HG03439 (cell line): ENCODE measurements around the gene FIBIN.
"Not testable (repeated sequence)": the region's sequence is repeated elsewhere in the genome, so short reads cannot be mapped to it uniquely, and the experiment has no call there.

ENCODE experiments used
- ATAC-seq: cut with Tn5 transposase; IDR thresholded peaks from one replicate; pipeline ENCODE4 v1.9.1; 2021; ENCODE audit warnings: mild to moderate bottlenecking, moderate library complexity; ENCODE audit not compliant: unreplicated experiment

Gene FIBIN

DNA sequence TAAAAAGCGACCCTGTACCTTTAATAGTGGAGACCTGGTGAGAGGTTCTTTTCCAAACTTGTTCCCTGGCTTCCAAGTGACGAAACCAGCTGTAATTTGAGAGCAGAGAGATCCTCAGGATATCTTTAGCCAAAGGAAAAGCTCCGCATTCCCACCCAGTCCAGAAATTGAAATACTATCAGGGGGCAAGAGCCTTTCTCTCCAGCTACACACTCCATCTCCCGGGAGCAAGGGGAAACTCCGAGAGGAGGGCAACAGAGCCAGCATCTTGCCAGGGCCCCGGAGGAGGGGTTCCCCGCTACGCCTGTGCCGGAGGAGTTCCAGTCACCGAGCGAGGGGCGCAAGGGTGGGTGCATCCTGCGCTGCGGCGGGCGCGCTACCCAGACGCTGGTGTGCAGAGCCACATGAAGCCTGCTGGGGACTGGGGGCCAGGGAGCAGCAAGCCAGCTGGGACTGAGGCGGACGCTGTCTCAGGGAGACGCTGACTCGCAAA lies at the start of gene FIBIN:
Gene FIBIN, plus strand, starts transcription at position 148 of the 493 bp plus-strand sequence. CDS start 415 bp downstream, outside the sequence.
- ATAC-seq, result no peak

DNA sequence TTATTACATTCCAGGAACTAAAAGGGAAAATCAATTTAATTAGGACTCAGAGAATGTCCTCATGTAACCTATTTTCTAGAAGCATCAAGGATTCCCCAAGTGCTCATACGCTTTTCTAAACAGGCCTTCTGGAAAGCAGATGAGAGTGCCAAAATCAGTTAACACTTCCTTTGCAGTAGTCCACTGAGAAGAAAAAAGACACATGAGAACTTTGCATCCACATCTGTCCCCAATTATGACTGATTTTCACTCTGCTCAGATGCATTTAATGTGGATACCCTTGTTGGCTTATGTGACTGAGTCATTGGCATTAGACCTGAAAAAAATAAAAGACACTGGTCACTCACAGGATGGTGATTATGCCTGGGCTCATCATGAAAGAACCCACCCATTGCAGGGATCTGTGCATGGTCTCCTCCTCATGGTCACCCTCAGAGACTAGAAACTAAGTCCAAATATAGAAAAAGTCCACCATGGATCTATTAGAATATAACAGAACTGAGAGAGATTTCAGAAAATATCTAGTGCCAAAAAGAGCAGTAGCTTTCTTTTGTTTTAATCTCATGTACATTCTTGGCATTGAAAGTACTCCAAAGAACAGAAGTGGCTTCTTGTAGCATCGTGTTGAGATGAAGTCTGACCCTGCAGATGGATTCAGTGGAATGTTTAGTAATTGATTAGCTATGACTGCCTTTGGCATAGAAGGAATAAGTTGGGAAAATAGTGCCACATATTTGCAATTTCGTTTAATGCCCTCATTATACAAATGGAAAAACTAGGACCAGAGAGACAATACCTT lies 48.8 kb upstream of the FIBIN start:
- no peak for ATAC-seq

DNA sequence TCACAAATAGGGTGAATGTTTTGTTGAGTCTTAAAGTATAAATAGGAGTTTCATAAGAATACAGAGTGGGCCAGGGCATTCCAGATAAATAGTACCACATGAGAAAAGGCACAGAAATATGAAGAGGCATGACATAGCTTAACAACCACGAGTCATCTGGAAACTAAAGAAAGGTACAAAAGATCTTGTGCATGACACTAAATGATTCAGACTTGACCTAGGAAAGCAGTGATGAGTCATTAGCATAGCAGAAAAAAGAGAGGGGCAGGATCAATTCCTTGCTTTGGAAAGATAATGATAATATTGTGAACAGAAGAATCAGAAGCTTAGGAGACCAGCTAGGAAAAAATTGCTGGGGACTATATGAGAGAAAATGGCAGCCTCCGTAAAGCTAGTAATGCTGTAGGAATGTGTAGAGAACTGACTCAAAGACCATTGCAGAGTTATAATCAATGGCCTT lies 47.6 kb upstream of the FIBIN start:
- ATAC-seq, result no peak

DNA sequence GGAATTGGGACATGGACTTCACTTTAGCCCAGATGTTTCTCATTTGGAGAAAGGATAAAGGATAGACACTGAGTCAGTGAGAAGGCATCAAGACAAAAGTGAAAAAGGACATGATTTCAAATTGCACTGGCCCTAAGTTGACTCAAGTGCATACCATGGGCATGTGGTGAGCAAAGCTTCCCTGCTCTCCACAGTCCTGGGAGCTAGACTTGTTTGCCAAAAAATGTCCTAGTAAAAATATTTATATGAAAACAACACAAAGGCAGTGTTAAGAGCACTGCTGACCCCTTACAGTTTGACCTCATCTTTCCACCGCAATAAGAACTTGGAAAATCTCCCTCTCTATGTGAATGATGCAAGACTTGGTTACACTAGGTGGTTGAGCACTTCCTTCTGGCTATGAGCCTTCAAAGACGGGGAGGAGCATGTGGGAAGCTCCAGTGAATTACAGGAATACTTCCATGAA lies 46.5 kb upstream of the FIBIN start:
- ATAC-seq, result no peak

DNA sequence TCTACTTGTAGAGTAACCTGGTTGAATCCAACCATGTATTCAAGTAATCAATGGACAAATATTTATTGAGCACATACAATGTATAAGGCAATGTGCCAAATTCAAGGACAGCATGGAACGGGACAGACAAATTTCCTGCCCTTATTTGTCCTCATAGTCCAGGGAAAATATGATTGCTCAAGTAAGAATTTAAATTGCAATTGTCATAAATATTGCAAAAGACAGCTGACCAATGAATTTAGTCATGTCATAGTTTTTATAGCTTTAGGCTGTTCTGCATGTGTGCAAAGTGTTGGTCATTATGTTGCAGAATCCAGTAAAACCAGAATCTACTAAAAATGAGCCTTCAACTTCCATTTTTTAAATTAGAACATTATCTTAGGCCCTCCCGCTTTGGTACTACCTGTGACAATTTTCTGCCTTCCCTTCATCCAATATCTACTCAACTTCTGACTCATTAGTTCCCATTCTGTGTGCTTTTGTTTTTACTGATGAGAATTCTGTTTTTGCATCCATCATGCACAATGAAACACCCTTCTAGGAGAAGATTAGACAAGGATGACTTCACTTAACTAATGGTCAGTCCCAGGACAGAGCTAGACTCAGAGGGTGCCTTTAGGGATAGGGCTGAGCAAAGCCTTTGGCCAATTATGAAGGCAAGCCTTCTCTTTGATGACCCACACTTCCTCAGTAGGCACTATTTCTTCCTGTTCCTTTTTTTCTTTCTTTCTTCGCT lies 45.8 kb upstream of the FIBIN start:
- ATAC-seq, result no peak

DNA sequence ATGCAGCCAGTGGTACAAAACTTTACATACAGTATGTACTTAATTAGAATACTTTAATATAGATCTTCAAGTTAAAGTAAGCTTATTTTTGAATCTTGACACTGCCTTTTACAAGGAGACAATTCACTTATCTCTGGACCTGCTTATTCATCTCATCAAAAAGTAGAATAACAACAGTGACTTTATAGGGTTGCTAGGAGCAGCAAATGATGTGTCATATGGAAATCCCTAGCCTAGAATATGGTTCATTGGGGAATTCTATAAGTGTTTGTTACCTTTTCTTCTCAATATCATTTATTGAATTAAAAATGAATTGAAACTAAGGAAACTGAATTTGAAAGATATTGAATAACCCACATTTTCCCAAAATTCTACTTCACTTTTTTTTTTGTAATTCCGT lies 45.0 kb upstream of the FIBIN start:
- no peak for ATAC-seq

DNA sequence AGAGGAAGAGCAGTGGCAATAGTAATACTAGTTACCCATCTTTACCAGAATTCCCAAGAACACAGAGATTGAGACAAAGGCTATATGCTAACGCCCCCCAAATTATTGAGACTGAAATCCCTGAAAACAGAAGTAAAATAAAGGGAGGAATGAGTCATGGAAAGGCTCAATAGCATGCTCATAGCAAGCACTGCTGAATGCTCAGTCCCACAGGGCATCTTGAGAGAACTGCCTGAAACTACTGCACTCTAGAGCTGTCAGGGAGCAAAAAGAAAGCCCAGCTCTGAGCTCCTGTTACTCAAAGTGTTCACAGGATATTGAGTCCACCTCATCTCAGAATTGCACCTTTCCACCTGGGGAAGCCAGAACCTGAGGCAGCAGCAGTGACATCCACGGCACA lies 44.1 kb upstream of the FIBIN start:
- ATAC-seq, result no peak

DNA sequence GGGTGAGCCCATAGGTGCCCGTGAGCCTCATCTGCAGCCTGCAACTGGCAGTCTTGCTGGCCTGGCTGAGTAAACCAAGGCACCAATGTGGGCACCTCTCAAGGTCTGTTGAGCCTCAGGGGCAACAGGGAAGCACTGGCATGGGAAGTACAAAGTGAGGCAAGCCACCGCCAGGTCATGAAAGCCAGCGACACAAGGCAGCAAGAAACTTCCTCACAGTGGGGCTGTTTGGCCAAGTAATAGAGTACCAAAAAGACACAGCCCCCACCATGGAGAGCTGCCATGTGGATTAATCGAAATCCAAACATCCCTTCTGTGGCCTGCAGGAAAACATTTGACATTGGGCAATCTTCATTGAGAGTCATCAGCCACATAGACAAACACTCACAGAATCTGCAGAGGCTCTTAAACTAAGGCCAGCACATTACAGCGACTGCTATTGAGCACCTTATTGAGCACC lies 43.6 kb upstream of the FIBIN start:
- ATAC-seq, result no peak

DNA sequence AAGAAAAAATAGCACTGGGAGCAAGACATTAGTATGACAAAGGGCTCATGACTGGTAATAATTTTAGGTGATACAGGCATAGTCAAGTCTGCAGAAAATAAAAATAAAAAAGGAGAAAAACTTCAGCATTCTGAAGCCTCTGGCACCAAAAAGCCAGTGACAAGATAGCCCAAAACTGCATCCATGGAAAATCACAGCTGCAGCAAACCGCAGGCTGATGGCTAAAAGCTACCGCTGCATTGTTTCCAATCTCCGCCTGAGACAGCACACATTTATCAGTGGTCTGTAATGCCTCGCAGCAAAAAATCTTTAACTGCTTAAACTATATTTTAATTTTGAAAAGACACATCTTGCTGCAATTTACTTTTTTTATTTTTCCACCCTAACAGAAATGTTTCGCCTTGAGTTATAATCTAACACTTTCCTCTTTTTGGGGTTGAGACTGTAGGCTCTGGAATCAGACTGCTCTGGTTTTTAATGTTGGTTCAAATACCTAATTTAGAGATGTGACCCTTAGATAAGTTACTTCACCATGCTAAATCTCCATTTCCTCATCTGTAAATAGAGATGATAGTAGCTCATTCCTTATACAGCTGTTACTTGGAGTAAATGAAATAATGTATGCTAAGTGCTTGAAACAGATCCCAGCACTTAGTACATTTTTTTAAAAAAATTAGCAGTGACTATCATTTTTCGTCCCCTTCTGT lies 42.0 kb upstream of the FIBIN start:
- no peak for ATAC-seq

DNA sequence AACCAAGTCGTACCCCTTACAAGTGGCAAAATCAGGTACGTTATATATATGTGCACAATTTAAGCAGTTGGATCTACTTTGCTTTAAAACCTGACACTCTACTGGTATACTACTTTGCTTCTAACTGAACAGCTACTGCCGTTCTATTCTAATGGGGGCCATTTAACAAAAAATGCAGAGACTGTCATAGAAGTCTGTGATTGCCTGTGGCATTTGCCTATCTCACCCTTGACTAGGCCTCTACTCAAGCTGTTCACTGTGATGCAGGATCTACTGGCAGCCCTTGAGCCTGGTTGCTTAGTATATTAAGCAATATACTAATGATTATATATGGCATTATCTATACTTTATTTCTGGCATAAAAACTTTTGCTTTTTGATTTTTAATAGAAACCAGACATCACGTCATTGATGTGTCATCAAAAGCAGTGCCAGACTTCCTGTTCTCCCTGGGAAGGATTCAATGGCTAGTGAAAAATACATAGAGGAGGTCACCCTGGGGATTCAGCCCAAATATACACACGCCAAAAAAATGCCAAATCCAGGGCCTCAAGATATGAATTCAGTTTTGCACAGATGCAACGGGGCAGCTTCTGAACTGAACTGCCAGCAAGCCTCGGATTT lies 40.0 kb upstream of the FIBIN start:
- ATAC-seq, result no peak

DNA sequence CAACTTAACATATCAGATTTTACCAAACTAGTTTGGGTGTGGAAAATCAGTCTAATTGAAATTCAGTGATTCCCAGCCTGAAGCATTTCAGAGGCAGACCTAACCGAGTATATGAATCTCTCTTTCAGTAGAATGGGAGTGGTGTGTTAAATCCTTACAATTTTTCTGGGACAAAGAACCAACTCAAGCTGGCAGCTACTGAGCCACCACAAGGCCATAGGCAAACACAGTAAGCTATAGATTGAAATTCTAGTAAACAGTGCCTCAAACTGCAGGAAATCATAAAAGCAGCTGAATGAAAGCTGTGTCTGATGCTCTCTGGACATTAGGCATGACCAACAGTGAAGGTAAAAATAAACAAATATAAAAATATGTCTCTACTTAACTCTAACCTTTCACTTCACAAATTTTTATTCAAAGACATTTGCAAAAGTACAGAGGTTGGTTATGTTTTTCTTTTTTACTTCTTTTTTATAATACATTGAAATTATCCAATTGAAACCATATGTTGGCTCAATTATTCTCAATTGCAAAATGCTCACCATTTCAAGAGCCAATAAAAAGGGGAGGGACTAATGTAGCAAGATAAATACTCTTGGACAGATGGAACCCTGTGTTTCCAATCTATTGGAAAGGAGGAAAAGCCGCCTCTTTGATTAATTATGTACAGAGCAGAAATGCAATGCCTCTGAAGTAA lies 35.8 kb upstream of the FIBIN start:
- no peak for ATAC-seq

DNA sequence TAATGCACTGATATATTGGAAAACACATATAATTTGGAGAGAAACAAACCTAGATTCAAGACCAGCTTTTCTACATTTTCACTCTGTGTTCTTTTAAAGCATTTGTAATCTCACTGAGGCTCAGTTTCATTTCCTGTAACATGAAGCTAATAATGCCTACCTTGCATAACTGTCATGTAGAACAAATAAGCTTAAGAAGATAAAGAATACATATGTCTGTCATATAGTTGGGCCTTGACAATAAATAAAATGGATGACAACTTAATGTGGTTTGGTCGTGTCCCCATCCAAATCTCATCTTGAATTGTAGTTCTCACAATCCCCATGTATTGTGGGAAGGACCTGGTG lies 35.2 kb upstream of the FIBIN start:
- ATAC-seq, result no peak

DNA sequence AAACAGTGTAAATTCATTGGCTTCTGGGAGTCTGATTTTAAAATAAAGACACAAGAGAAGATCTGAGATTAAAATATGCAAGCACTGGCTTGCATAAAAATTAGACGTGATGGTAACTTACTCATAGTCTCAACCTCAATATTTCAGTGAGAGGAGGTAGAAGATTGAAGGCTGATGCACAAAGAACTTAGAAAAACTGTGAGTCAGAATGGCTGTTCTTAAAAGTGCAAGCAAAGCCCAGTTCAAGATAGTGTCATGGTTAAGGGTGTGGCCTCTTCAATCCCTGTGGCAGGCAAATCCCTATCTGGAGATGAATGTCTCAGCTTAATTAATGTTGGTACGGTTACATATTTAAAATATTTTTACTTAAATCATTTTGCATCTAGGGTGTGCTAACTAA lies 33.6 kb upstream of the FIBIN start:
- ATAC-seq, result no peak

DNA sequence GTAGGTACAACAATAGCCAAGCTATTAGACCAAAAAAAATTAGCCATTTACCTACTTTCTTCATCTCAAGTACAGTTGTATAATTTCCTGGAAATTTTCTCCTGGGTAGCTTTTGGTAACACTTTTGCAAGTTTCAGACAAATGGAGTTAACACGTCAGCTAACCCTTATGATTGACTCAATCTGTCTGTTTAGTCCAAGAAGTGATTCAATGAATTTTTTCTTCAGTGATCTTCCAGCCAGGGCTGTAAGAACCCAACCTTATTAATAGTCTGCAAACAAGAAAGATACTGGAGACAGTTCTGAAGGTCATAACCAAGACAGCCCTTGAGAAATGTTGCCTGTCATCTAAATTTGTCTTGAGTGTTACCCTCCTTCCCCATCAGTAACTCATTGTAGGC lies 30.1 kb upstream of the FIBIN start:
- ATAC-seq, result no peak

DNA sequence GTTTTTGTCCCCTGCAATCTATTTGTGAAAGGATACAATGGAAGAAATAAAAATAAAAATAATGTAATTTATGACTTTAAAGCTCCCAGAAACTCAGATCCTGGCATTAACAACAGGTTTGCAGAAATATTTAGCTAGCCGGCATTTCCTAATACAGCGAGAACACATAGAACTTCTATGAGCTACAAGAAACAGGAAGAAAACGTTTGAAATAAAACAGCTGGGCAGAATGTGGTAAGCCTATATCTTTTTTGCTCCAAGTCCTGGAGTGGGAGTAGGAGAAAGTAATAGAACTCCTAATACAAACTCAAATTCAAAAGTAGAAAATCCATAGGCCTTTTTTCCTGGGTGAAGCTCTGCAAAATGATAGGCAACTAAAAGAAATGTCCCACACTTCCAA lies 29.6 kb upstream of the FIBIN start:
- no peak for ATAC-seq

DNA sequence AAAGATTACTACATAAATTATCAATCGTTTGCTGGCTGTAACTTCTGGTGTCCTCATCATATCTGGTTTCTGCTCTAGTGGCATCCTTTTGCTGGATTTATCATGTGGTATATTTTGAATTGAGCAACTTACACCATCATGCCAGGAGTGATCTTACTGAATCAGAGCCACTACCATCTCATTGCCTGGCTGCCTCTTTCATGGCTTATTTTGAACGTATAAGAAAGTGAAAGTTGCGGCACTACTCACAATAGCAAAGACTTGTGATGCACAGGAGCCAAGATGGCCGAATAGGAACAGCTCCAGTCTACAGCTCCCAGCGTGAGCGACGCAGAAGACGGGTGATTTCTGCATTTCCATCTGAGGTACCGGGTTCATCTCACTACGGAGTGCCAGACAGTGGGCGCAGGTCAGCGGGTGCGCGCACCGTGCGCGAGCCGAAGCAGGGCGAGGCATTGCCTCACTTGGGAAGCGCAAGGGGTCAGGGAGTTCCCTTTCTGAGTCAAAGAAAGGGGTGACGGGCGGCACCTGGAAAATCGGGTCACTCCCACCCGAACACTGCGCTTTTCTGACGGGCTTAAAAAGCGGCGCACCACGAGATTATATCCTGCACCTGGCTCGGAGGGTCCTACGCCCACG lies 28.9 kb upstream of the FIBIN start:
- not testable (repeated sequence) for ATAC-seq

DNA sequence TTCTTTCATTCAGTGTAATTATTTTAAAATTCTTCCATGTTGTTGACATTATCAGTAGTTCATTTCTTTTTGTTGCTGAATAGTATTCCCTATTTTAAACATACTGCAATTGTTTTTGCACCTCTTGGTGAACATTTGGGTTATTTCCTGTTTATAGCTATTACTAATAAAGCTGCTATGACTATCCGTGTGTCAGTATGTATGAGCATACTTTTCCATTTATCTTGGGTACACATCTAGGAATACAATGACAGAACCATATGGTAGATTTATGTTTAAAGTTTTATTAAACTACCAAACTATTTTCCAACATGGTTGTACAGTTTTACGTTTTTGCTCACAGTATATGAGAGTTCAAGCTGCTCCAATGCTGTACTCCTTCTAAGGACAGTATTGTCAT lies 22.0 kb upstream of the FIBIN start:
- no peak for ATAC-seq

DNA sequence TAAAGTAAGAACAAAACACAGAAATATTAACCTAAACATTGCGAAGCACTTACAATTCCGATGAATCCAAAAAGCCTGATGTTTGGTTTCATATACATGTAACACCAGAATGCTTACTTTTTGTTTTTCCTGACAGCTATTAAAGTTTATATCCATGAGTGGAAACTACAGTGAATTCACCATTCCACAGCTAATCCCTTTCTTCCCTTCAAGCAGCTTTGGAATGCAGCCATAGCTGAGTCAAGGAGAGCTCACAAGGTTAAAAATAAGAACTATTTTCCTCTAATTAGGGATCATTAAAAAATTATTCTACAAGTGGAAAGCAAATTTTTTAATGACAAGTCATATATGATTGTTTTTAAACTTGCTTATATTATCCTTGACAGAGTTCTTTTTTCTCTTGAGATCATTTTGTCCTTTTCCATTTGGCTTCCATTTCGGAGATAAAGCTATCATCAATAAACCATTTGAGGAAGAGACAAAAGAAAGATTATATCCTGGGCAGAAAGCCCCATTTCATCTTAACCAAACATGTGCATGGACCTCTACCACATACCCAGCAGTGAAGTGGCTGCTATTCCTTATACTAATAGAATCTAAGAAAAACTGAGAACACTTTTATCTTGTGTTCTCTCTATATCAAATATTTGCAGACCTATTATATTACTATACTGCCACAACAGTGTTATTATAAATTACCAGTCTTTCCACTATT lies 19.7 kb upstream of the FIBIN start:
- ATAC-seq, result no peak

DNA sequence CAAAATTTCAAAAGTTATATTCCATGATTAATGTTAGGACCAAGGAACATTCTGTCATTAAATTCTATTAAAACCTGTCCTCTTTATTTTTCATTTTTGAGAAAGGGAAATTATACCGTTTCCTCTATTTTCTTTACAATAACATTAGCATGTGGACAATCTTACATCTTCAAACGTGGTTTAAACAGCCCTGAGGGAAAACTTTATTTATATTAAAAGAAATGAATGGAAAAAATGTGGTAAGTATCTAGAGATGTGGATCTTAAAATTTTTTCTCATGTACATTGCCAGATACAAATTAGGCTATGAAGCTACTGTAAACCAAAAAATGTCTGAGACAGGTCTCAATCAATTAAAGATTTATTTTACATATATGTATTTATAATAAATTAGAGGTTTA lies 18.9 kb upstream of the FIBIN start:
- no peak for ATAC-seq
